SK-MEL-5 (cell line): Measurements from ENCODE around the gene TOB1. TPM values are rescaled to one million over a fixed set of nuclear protein-coding genes. Genes with fewer than 3 reads are reported as not detected.
"Not testable (repeated sequence)": the region's sequence is repeated elsewhere in the genome, so short reads cannot be mapped to it uniquely, and the experiment has no call there.

Experiments used
- DNase-seq: peaks from one replicate; pipeline ENCODE4 v3.0.0-alpha.2; 2016; ENCODE audit warnings: low read depth, low spot score
- in situ Hi-C: cut with HindIII; loops from 2 replicates; pipeline ENCODE4 v1.10.0; 2016; ENCODE audit warnings: low sequenced_read_pairs, high pct_unique_total_duplicates, low pct_unique_long_range_greater_than_20kb
- total RNA-seq: library from RNA; depleted of rRNA; stranded (reverse); fragments of >200 nt; shearing (Covaris generic); gene quantifications from 2 replicates; pipeline ENCODE4 v1.2.3, GENCODE V29; 2014

Gene TOB1
- total RNA-seq, 1 experiment from 2014 or later, result 23.7 TPM

DNA sequence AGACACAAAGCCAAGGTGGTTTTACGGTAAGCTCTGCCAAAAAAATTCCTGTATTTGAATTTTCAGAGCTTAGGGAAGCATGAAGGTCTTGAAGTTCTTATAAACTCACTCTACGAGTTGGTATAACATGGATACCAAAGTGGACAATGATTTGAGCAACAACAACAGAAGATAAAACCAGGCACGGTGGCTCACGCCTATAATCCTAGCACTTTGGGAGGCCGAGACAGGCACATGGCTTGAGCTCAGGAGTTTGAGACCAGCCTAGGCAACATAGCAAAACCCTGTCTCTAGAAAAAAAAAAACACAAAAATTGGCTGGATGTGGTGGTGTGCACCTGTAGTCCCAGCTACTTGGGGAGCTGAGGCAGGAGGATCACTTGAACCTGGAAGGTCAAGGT, 12.9 kb upstream of the TOB1 start:
- no peak for DNase-seq
- in situ Hi-C loops, result no loop called here

DNA sequence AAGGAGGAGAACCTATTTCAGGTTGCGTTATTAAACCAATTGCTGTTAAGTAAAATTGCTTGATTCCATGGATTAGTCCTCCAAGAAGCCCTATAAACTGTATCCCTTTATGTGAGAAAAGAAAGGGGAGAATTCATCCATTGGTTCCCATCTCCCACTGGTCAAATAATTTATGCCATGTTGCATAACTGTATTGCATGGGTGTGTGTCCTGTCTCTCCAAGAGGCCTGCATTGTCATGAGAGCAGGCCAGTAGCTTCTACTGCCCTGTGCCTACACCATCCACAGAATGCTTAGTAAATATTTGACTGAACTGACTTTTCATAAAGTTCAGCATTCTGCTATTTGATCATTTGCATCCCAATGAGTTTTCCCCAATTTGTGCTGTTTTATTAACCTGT, 11.7 kb upstream of the TOB1 start:
- DNase-seq, result peak; percentile 32
- in situ Hi-C loops, result no loop called here

DNA sequence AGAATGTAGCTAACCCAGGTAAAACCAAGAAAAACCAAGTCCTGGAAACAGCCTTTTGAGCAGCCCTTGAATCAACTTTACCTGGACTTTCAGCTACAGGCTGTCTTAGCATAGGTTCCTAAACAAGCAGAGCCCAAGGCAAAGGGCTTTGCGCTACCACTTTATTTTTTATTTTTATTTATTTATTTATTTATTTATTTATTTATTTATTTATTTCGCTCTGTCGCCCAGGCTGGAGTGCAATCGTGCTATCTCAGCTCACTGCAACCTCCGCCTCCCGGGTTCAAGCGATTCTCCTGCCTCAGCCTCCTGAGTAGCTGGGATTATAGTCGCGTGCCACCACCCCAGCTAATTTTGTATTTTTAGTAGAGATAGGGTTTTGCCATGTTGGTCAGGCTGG, 10.9 kb upstream of the TOB1 start:
- in situ Hi-C loops, DNase-seq: not testable (repeated sequence)

DNA sequence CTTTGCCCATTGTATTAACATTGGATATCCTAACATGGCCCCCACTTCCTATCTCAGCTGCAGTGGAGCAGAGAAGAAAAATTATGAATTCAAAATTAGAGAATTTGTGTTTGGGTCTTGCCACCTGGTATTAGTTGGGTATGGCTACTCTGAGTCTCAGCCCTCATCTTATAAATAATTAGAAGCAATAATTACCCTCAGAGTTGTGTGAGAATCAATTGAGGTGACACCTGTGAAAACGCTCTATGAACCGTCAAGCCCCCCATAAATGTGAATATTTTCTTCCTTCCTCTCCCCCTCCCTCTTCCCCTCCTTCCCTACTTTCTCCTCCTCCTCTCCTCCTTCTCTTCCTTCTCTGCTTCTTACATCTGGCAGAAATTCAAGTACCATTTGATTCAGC, 8.9 kb upstream of the TOB1 start:
- no peak for DNase-seq
- in situ Hi-C loops, result no loop called here

DNA sequence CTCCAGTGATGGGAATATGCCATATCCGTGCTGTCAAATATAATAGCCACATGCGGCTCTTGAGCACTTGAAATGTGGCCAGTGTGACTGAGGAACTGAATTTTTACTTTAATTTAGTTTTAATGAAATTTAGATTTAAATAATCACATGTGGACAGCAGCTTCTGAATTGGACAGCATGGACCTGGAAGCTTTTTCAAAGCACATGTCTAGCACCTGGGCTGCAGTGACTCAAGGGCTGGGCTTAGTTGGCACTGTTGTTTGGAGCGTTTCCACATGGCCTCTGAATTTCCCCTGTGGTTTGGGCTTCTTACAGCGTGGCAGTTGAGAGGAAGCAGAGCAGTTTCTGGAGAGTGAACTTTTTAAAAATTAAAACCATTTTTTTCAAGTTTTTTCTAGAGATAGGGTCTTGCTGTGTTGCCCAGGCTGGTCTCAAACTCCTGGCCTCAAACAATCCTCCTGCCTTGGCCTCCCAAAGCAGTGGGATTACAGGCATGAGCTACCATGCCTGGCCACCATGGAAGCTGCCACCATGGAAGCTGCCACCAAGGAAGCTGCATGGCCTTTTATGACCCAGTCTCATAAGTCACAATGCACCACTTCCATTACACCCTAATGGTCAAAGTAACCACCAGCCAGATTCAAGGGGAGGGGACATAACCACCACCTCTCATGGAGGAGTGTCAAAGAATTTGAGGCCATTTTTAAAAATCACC, 6.7 kb upstream of the TOB1 start:
- in situ Hi-C loops, result no loop called here
- no peak for DNase-seq

DNA sequence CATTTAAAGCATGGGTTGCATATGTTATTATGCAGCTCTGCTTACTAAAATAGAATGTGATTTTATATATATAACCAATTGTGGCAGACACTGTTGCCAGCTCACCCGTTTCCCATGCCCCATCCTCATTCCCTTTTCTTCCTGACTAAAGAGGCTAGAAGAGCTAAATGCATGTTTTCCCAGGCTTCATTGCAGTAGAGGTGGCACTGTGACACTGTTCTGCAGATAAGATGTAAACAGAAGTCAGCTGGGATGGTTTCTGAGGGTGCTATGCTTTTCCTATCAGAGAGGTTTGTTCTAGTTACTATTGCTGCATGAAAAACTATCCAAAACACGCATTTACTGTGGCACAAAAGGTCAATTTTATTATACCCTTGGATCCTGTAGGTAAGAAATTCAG, 5.7 kb upstream of the TOB1 start:
- DNase-seq, result no peak
- in situ Hi-C loops, result no loop called here

DNA sequence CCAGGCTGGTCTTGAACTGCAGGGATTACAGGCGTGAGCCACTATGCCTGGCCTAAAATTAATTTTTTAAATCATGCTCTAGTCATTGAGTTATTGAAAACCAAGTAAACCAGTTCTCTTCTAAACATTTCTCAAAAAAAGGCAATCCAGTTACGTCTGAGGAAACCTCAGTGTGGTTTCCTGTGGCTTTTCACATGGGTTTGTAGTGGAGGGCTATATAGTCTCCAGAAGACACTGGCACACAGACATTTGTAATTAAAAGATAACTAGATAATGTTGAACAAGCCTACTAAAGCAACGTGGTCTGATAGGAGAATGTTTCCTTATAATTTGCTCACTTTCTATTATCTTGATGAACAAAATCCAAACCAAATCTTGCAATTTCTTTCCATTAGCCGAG, 5.2 kb upstream of the TOB1 start:
- in situ Hi-C loops, result no loop called here
- DNase-seq, result no peak

DNA sequence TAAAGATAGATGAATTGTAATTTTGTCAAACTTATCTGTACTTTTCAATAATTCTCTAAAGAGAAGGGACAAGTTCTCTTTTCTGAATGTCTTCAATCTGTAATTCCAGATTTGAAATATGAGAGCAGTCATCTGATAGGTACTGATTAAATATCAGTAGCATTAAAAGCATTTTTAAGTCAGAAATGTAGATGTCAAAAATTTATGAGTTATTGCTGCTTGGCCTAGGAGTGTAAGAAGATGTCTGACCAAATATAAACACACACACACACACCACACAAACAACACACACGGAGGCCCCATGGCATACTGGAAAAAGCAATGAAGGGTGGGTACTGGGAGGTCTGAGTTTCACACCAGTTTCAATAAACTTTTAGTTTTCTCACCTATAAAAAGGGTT, 2.4 kb upstream of the TOB1 start:
- in situ Hi-C loops, result no loop called here
- no peak for DNase-seq

DNA sequence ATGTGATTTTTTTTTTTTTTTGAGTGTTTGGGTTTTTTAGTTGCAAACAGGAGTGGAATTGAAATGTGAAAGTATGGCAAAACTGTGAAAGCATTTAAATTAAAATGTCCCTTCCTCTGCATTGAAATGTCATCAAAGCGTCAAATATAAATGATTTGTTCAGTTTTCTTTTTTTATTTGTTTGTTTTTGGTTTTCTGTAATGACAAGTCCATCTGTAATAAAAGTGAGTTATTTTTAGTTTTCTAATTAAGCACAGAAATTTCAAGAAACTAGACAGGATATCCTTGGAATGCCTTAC, 1.9 kb upstream of the TOB1 start:
- in situ Hi-C loops, result no loop called here
- no peak for DNase-seq

DNA sequence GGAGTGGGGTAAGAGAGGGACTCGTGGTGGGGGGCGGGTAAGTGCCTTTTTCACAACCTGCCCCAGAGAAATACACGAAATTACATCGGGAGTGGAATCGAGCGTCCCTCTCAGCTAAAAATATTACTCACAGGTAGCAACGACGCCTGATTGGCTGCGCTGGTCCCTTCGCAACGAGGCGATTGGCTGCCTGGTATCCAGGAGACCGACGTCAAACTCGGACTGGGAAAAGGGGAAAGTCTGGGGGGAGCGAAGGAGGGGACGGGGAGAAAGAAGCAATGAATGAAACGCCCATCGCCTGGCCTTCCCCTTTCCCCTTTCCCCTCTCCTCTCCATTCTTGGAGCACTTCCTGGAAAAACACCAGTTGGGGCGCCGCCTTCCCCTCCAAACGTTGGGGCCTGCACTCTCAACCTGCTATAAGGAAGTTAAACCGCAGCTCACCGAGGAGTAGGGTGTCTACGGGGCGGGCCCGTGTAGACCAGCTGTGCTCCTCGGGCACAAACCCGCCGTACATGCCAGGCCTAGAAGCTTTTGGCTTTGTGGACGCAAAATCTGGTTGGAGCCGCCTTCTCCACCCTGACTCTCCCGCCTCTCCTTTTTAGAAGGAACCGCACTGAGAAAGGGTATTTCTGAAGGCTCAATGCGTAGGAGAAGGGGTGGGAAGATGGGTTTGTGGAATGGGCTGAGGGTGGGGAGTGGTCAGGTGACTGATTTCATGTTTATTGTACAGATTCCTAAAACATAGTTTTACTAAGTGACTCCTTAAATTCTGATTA, 1.4 kb upstream of the TOB1 start:
- peak; percentile 98 for DNase-seq
- in situ Hi-C loops, result no loop called here

DNA sequence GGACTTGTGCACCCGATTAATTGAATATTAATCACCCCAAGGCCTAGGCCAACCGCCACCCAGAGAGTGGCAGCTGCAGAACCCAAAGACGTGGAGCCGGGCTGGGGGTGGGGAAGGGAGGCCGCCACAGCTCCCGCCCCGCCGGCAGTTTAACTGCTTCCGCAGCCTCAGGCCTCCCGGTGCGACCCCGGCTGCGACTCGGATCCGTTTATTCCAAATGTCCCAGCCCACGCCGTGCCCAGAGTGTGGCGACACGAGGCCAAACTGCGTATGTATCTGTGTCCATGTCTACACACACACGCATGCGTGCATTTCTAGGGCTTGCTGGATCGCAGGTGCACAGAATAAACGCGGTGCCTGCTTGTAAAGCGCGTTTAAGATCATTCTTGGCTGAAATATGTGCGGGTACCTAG, 802 bp upstream of the TOB1 start:
- no peak for DNase-seq
- in situ Hi-C loops, result no loop called here

DNA sequence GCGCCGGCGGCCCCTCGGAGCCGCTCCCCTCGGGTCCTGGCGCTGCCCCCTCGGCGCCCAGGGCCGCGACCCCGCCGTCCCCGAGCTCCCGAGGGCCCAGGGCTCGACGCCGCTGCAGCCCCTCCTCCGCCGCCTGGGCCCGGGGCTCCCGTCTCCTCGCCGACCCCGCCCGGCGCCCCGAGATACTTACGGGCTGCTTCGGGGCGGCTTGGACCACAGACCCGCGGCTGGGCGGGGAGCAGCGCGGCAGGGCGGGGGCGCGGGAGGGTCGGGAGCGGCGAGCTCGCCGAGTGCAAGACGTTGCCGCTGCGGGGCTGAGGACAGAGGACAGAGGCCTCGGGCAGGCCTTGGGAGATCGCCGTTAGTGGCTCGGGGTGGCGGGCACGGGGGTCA, 290 bp downstream of the TOB1 start:
- in situ Hi-C loops, result no loop called here
- DNase-seq, result no peak

DNA sequence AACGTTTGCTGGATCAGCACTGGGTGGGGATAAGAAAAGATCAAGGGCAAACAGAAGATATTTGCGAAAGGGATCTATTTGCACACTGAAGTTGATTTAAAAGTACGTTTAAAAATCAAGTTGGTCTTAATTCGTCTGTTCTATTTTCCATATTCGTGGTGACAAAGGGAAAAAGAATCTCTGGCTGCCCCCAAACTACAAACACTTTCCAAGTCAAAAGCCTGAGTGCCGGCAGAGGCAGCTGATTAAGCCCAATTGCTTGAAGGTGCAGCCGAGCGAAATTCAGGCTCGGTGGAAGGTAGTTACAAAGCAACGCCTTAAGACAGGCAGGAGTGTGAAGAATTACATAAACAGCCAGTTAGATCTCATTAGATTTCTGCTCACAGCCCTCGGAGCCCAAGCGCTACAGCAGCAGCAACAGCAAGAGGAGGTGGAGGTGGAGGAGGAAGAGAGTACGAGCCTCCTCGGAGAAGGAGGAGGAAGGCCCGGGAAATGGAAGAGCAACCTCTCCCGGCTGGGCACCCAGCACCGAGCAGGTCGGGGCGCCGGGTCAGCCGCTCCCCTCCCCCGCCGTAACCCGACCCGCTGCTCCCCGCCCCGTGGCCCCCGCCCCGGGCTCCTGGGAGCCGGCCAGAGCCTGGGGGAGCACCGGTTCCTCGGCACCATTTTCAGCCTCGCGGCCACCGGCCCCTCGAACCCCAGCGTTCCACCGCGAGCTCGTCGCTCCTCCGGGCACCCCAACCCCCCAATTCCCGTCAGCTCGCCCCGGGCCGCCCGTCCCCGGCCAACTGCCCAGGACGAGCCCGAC, 890 bp downstream of the TOB1 start:
- in situ Hi-C loops, result no loop called here
- DNase-seq, result peak; percentile 57

DNA sequence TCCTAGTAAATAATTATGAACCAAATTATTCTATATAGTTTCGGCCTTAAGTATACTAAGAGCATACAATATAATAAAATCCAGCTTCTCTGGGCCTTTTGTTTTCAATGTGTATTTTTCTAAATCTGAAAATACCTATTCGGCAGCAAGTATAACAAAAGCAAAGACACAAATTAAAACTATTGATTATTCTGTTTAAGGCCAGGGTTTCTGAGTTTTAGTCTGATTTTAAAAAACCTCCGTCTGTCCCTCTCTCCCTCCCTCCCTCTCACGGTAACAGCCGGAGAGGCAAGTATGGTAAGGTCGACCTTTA, 1.5 kb downstream of the TOB1 start:
- DNase-seq, result no peak
- in situ Hi-C loops, result no loop called here

DNA sequence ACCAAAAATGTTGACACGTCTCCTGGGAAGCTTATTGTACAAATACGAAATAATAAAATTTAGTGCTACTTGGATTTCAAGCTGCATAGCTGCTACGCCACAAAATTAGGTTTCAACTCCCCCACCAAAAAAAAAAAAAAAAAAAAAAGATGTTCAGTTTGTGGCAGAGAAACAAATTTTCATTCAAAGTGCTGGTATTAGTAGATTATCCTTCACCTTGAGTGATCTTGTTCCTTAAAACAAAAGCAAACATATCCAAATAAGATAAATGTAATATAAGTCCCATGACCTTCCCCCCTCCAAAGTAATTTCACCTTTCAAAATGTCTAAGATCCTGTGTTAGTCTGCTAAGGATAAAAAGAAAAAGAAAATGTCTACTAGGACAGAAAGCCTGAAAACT, 2.2 kb downstream of the TOB1 start:
- in situ Hi-C loops, result no loop called here
- no peak for DNase-seq

DNA sequence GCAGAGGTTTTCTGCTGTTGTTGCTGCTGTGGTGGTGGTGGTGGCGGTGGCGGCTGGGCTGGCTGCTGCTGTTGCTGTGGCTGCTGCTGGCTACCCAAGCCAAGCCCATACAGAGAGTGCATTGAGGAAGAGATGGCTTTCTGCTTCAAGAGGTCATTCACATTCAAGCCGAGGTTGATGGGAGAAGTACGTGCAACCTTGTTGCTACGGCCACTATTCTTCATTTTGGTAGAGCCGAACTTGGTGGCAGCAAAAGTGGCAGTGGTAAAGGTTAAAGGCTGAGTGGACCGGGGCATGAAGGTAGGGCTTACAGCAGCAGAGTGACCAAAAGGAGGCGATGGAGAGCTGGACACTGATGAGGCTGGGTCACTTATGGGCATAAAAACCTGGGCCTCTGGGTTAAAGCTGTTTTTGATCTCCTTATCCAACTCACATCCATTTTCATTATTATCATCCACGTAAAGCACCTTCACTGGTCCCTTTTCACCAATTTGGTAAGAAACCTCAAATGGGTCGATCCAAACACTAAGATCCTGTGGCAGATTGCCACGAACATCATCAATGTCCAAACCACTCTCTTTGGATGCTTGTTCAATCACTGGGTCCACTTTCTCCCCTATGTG, 2.8 kb downstream of the TOB1 start:
- DNase-seq, result peak; percentile 75
- in situ Hi-C loops, result no loop called here

DNA sequence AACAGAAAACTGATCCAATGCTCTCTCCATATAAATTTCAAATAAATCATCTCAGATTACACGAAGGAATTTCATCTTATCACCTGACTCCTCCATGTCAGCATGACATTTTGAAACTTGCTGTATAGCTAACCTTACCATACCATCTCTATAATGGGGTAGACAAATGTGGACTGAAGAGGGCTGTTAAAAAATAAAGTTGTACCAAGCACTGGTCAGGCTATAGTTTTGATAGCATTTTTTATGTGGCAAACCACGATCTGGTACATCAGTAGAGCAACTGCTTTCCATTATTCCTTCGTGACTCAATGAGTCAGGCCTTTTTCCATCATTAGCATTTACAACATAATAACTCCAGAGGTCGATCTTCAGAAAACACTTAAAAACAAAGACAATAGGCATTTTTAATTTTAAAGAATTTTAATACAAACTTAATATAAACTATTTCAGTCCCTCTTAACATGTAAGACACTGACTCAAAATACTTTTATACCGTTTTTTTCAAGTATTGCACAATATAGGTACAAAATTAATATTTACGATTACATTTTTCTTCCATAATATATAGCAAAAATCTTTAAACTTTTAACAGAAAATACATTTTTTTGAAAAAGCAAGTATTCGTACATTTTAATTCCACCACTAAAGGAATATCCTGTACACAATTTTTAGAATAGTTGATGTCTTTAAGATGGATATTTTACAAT, 4.2 kb downstream of the TOB1 start:
- DNase-seq, result no peak
- in situ Hi-C loops, result no loop called here

DNA sequence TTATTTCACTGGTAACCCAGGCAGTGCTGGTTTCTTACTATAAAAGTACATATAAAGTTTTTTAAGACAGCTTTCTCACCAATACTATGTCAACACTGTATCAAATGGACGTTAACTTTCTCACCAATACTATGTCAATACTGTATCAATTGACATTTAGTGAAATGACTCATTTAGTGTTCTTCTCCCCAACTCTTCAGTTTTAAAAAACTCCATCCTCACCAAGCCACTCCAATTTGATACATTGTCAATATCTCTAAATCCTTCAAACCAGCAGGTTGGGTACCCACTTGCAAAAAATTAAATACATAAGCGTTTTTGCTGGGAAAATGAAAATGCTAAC, 4.8 kb downstream of the TOB1 start:
- in situ Hi-C loops, result no loop called here
- no peak for DNase-seq
